K562 (cell line): ENCODE results near the gene SLC22A1. TPM values are rescaled to one million over a fixed set of nuclear protein-coding genes. Genes with fewer than 3 reads are reported as not detected.

ENCODE experiments used
- BHLHE40 ChIP-seq: IDR thresholded peaks from 2 replicates; pipeline ENCODE4 v1.6.1; 2011; ENCODE audit warnings: low read length, improper control_type of control experiment
- BRD4 ChIP-seq: fragments of 200-600 bp; sonication (generic); IDR thresholded peaks from 2 replicates; pipeline ENCODE4 v1.6.1; 2017; ENCODE audit warnings: inconsistent platforms
- DDX20 ChIP-seq: fragments of 450-650 bp; IDR thresholded peaks from 2 replicates; pipeline ENCODE4 v1.6.1; 2016; ENCODE audit warnings: missing genetic modification characterization, low read depth, mild to moderate bottlenecking, missing compliant biosample characterization, moderate library complexity
- ELF1 ChIP-seq: fragments of 200-800 bp; sonication (Bioruptor generic); IDR thresholded peaks from 2 replicates; pipeline ENCODE4 v1.6.1; 2016; ENCODE audit warnings: missing genetic modification characterization, missing compliant biosample characterization
- FOXJ3 ChIP-seq: sonication (generic); formaldehyde crosslinking; IDR thresholded peaks from 2 replicates; pipeline ENCODE4 v1.4.0; 2020; ENCODE audit warnings: mild to moderate bottlenecking, missing genetic modification reagents
- HNRNPUL1 ChIP-seq: fragments of 200-400 bp; formaldehyde crosslinking; IDR thresholded peaks from 2 replicates; pipeline ENCODE4 v1.6.1; 2017; ENCODE audit warnings: low read length
- HSF4 ChIP-seq: fragments of 250-450 bp; sonication (Bioruptor Pico); IDR thresholded peaks from 2 replicates; pipeline ENCODE4 v2.1.2; 2022; ENCODE audit warnings: mild to moderate bottlenecking, moderate library complexity, borderline replicate concordance
- KDM5B ChIP-seq: fragments of 200-600 bp; sonication (generic); IDR thresholded peaks from 2 replicates; pipeline ENCODE4 v1.6.1; 2012; ENCODE audit warnings: low read depth, mild to moderate bottlenecking, moderate library complexity, low read length, control low read depth, inconsistent platforms; ENCODE audit not compliant: insufficient replicate concordance
- PCBP2 ChIP-seq: fragments of 200-400 bp; formaldehyde crosslinking; IDR thresholded peaks from 2 replicates; pipeline ENCODE4 v1.6.1; 2018; ENCODE audit warnings: low read length, low read depth, mild to moderate bottlenecking, moderate library complexity; ENCODE audit not compliant: poor library complexity, severe bottlenecking
- RAD21 ChIP-seq, 2 experiments: fragments of 250-450 bp in 1 of 2; fragments of 450-650 bp in 1 of 2; sonication (Bioruptor Pico) in 1 of 2; formaldehyde crosslinking in 1 of 2; IDR thresholded peaks in 1 of 2; conservative IDR thresholded peaks in 1 of 2; 2 replicates each; pipeline versions ENCODE4 v1.4.0 to v1.8.0; 2020 to 2022; ENCODE audit warnings: mild to moderate bottlenecking in 2 of 2, moderate library complexity in 1 of 2
- RBM25 ChIP-seq: fragments of 200-400 bp; formaldehyde crosslinking; IDR thresholded peaks from 2 replicates; pipeline ENCODE4 v1.6.1; 2018; ENCODE audit warnings: low read length, low read depth, moderate library complexity; ENCODE audit not compliant: severe bottlenecking
- STAT5B ChIP-seq: fragments of 250-450 bp; sonication (Bioruptor Pico); IDR thresholded peaks from 2 replicates; pipeline ENCODE4 v1.8.0; 2021; ENCODE audit warnings: mild to moderate bottlenecking, inconsistent platforms
- YBX1 ChIP-seq: fragments of 450-650 bp; IDR thresholded peaks from 2 replicates; pipeline ENCODE4 v1.7.1; 2016; ENCODE audit warnings: mild to moderate bottlenecking
- ZNF184 ChIP-seq: sonication (generic); formaldehyde crosslinking; IDR thresholded peaks from 2 replicates; pipeline ENCODE4 v1.5.0; 2020; ENCODE audit warnings: missing genetic modification reagents
- ZNF444 ChIP-seq: fragments of 250-450 bp; sonication (Bioruptor Pico); IDR thresholded peaks from 2 replicates; pipeline ENCODE4 v1.4.0; 2020; ENCODE audit warnings: mild to moderate bottlenecking, moderate library complexity
- polyA plus RNA-seq, 8 experiments: library from polyadenylated mRNA; depleted of rRNA in 4 of 8; stranded (reverse) in 5 of 8; unstranded in 3 of 8; fragments of >200 nt; fragmentation: Nextera tagmentation in 2 of 8; fragmentation: Illumina TruSeq in 1 of 8; extraction: Ambion mirVana in 2 of 8; extraction: Trizol in 1 of 8; gene quantifications; 2 replicates each; pipeline versions ENCODE4 v1.2.1 to v1.2.3, GENCODE V29; 2011 to 2014; ENCODE audit warnings: inconsistent platforms in 1 of 8, missing spikeins in 1 of 8
- total RNA-seq, 7 experiments: library from RNA; depleted of rRNA in 6 of 7; stranded (reverse); fragments of >200 nt in 6 of 7; fragmentation: Illumina TruSeq in 2 of 7; extraction: Trizol in 2 of 7; gene quantifications; 2 replicates each; pipeline versions ENCODE4 v1.2.1 to v1.2.3, GENCODE V29; 2011 to 2021; ENCODE audit warnings: low replicate concordance in 1 of 7
- TF ChIP-seq, protein P1 (sequence below): fragments of 450-650 bp; IDR thresholded peaks from 2 replicates; pipeline ENCODE4 v1.6.1; 2016; ENCODE audit warnings: low read depth
- TF ChIP-seq, protein P2 (sequence below), 3 experiments: IDR thresholded peaks in 2 of 3; conservative IDR thresholded peaks in 1 of 3; 2 replicates each; pipeline ENCODE4 v1.5.1; 2011 to 2012; ENCODE audit warnings: low read length in 3 of 3, mild to moderate bottlenecking in 3 of 3, control low read depth in 2 of 3, improper control_type of control experiment in 1 of 3, inconsistent platforms in 1 of 3, low read depth in 1 of 3, mixed read lengths in 1 of 3, moderate library complexity in 1 of 3; ENCODE audit not compliant: insufficient read depth in 2 of 3
- TF ChIP-seq, protein P3 (sequence below): fragments of 450-650 bp; conservative IDR thresholded peaks from 2 replicates; pipeline ENCODE4 v1.6.1; 2016; ENCODE audit warnings: missing genetic modification characterization, low read depth, mild to moderate bottlenecking, control low read depth, missing compliant biosample characterization

Gene SLC22A1
- total and polyA plus RNA-seq, 9 of the 15 experiments (the other 6 are each of a cell fraction or from before 2014, with no cell fraction given) = 0.11 to 0.60 (median 0.26) TPM; not detected in 4

DNA sequence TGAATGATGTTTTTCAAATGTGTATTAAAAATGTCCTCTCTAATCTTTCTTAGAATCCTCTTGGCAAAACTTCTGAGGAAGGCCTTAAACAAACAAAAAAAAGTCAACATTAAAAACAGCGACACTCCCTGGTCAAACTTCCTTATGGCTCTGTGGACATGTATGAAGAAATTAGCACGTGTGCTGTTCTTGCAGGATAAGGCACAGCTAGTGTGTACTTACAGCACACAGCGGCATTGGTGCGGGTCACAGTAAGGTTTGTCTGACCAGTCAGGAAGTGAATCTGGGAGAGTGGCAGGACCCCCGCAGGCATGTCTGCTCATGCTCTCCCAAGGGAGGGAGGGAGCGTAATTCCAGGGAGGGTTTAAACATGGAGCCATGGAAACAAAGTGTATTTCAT, 38.8 kb downstream of the SLC22A1 start (continued):
- TF ChIP-seq, protein P1, sequence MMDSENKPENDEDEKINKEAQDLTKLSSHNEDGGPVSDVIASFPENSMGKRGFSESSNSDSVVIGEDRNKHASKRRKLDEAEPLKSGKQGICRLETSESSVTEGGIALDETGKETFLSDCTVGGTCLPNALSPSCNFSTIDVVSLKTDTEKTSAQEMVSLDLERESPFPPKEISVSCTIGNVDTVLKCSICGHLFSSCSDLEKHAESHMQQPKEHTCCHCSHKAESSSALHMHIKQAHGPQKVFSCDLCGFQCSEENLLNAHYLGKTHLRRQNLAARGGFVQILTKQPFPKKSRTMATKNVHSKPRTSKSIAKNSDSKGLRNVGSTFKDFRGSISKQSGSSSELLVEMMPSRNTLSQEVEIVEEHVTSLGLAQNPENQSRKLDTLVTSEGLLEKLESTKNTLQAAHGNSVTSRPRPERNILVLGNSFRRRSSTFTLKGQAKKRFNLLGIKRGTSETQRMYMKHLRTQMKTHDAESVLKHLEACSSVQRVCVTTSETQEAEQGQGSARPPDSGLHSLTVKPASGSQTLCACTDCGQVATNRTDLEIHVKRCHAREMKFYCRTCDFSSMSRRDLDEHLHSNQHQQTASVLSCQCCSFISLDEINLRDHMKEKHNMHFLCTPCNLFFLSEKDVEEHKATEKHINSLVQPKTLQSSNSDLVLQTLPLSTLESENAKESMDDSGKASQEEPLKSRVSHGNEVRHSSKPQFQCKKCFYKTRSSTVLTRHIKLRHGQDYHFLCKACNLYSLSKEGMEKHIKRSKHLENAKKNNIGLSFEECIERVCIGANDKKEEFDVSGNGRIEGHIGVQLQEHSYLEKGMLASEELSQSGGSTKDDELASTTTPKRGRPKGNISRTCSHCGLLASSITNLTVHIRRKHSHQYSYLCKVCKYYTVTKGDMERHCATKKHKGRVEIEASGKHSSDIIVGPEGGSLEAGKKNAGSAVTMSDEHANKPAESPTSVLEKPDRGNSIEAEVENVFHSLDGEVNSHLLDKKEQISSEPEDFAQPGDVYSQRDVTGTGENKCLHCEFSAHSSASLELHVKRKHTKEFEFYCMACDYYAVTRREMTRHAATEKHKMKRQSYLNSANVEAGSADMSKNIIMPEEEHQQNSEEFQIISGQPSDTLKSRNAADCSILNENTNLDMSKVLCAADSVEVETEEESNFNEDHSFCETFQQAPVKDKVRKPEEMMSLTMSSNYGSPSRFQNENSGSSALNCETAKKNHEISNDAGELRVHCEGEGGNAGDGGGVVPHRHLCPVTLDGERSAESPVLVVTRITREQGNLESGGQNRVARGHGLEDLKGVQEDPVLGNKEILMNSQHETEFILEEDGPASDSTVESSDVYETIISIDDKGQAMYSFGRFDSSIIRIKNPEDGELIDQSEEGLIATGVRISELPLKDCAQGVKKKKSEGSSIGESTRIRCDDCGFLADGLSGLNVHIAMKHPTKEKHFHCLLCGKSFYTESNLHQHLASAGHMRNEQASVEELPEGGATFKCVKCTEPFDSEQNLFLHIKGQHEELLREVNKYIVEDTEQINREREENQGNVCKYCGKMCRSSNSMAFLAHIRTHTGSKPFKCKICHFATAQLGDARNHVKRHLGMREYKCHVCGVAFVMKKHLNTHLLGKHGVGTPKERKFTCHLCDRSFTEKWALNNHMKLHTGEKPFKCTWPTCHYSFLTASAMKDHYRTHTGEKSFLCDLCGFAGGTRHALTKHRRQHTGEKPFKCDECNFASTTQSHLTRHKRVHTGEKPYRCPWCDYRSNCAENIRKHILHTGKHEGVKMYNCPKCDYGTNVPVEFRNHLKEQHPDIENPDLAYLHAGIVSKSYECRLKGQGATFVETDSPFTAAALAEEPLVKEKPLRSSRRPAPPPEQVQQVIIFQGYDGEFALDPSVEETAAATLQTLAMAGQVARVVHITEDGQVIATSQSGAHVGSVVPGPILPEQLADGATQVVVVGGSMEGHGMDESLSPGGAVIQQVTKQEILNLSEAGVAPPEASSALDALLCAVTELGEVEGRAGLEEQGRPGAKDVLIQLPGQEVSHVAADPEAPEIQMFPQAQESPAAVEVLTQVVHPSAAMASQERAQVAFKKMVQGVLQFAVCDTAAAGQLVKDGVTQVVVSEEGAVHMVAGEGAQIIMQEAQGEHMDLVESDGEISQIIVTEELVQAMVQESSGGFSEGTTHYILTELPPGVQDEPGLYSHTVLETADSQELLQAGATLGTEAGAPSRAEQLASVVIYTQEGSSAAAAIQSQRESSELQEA = no peak
- TF ChIP-seq KDM5B (no peak), DDX20 (tag) (no peak), HSF4 (CRISPR knock-in tag) (no peak), HNRNPUL1 (no peak), PCBP2 (no peak), FOXJ3 (CRISPR knock-in tag) (no peak), YBX1 (no peak), BHLHE40 (peak; percentile 81), ZNF184 (CRISPR knock-in tag) (no peak), BRD4 (no peak), RAD21 (CRISPR knock-in tag; conservative IDR thresholded peaks at IDR 0.05 in 1 of 2, IDR thresholded peaks at IDR 0.05 in 1 of 2) (peak; percentile 41 to 54), ZNF444 (no peak), STAT5B (no peak), RBM25 (no peak), ELF1 (no peak)
- TF ChIP-seq, protein P2, sequence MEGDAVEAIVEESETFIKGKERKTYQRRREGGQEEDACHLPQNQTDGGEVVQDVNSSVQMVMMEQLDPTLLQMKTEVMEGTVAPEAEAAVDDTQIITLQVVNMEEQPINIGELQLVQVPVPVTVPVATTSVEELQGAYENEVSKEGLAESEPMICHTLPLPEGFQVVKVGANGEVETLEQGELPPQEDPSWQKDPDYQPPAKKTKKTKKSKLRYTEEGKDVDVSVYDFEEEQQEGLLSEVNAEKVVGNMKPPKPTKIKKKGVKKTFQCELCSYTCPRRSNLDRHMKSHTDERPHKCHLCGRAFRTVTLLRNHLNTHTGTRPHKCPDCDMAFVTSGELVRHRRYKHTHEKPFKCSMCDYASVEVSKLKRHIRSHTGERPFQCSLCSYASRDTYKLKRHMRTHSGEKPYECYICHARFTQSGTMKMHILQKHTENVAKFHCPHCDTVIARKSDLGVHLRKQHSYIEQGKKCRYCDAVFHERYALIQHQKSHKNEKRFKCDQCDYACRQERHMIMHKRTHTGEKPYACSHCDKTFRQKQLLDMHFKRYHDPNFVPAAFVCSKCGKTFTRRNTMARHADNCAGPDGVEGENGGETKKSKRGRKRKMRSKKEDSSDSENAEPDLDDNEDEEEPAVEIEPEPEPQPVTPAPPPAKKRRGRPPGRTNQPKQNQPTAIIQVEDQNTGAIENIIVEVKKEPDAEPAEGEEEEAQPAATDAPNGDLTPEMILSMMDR (IDR thresholded peaks at IDR 0.05 in 2 of 3, conservative IDR thresholded peaks at IDR 0.05 in 1 of 3; ENCODE audit: insufficient read depth in 2 of 3, low read depth in 1 of 3, low read length in 3 of 3) = peak; percentile 39 to 68 (median 61); a peak in 5 of 6 replicates
- TF ChIP-seq, protein P3, sequence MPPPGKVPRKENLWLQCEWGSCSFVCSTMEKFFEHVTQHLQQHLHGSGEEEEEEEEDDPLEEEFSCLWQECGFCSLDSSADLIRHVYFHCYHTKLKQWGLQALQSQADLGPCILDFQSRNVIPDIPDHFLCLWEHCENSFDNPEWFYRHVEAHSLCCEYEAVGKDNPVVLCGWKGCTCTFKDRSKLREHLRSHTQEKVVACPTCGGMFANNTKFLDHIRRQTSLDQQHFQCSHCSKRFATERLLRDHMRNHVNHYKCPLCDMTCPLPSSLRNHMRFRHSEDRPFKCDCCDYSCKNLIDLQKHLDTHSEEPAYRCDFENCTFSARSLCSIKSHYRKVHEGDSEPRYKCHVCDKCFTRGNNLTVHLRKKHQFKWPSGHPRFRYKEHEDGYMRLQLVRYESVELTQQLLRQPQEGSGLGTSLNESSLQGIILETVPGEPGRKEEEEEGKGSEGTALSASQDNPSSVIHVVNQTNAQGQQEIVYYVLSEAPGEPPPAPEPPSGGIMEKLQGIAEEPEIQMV (tag) = no peak
